Skeletal muscle tissue (tissue), 4 donors: Measurements from ENCODE around the gene CORO2A. TPM values are rescaled to one million over a fixed set of nuclear protein-coding genes. Genes with fewer than 3 reads are reported as not detected.
"Not testable (repeated sequence)": the region's sequence is repeated elsewhere in the genome, so short reads cannot be mapped to it uniquely, and the experiment has no call there.

Experiments
- H3K27ac ChIP-seq: one replicate; pipeline ENCODE4 v1.7.0; 2013; ENCODE audit warnings: mild to moderate bottlenecking, low read depth, low read length, inconsistent platforms
- H3K27me3 ChIP-seq, 3 donors: one replicate each; pipeline ENCODE4 v1.7.0; 2013; ENCODE audit warnings: low read length in 3 of 3; ENCODE audit not compliant: control insufficient read depth in 3 of 3, insufficient read depth in 3 of 3
- H3K36me3 ChIP-seq, 3 donors: one replicate each; pipeline ENCODE4 v1.7.0; 2013; ENCODE audit warnings: low read length in 3 of 3; ENCODE audit not compliant: control insufficient read depth in 3 of 3, insufficient read depth in 3 of 3
- H3K4me1 ChIP-seq, 3 donors: one replicate each; pipeline ENCODE4 v1.7.0; 2013; ENCODE audit warnings: low read length in 3 of 3, mild to moderate bottlenecking in 3 of 3; ENCODE audit not compliant: control insufficient read depth in 3 of 3, insufficient read depth in 3 of 3
- H3K4me3 ChIP-seq, 3 donors: one replicate each; pipeline ENCODE4 v1.7.0; 2013; ENCODE audit warnings: low read length in 3 of 3
- H3K9ac ChIP-seq, 3 donors: one replicate each; pipeline ENCODE4 v1.7.0; 2013; ENCODE audit warnings: low read length in 3 of 3, mild to moderate bottlenecking in 3 of 3, moderate library complexity in 2 of 3, low read depth in 1 of 3
- H3K9me3 ChIP-seq, 3 donors: one replicate each; pipeline ENCODE4 v1.7.0; 2013; ENCODE audit warnings: low read length in 3 of 3; ENCODE audit not compliant: control insufficient read depth in 3 of 3
- total RNA-seq: library from RNA; depleted of rRNA; stranded (reverse); fragments of >200 nt; gene quantifications from one replicate; pipeline ENCODE4 v1.2.3, GENCODE V29; 2014
- donor health status: Osteomylitis.

Gene CORO2A
- total RNA-seq, 1 donor from 2014 or later, result under 0.01 TPM

DNA sequence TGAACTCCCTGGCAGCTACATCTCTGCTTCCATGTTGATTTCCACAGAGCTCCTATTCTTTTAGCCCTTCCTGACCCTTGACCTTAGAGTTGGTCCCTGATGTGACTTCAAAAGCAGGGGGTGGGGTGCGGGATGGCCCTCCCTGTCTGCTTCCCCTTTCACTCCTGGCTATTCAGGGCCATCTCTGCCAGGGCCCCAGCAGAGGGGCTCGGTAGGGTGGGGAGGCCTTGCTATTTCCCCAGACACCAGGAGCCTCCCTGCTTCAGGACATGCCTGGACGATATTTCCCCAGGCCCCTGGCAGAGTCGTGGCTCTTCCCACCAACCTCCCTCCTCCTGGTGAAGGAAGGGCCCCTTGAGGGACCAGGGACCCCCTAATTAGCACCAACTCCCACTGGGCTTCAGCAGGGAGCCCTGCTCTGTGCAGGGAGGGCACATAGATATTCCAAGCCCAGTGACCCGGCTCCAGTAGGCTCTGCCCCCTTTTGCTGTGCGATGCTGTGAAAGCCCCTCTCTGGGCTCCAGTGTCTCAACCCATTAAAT, 17.3 kb downstream of the CORO2A start:
- H3K4me3 ChIP-seq, result no peak overlapping the region
- peaks cover 0 to 18% (median 15%) of the 10 kb centered on the region in 3 donors for H3K27me3 ChIP-seq
- no peak overlapping the region for H3K9ac ChIP-seq
- H3K36me3 ChIP-seq, result no peaks in the 10 kb centered on the region
- no peaks in the 10 kb centered on the region for H3K9me3 ChIP-seq
- H3K27ac ChIP-seq, result no peak overlapping the region
- H3K4me1 ChIP-seq, result no peaks in the 10 kb centered on the region

GRCh38 chr9:98174502-98174918, 17.9 kb downstream of the CORO2A start:
- H3K27ac ChIP-seq, H3K4me3 ChIP-seq, H3K9ac ChIP-seq, H3K9me3 ChIP-seq, H3K36me3 ChIP-seq, H3K4me1 ChIP-seq: not testable (repeated sequence)
- peaks cover 0 to 17% (median 13%) of the 10 kb centered on the region in 3 donors for H3K27me3 ChIP-seq

GRCh38 chr9:98173181-98173580, 19.3 kb downstream of the CORO2A start:
- Histone ChIP-seq H3K27me3 (peaks cover 0 to 14% (median 13%) of the 10 kb centered on the region in 3 donors), H3K36me3 (no peaks in the 10 kb centered on the region), H3K27ac (no peak overlapping the region), H3K9ac (no peak overlapping the region), H3K4me1 (no peaks in the 10 kb centered on the region), H3K9me3 (no peaks in the 10 kb centered on the region), H3K4me3 (no peak overlapping the region)

DNA sequence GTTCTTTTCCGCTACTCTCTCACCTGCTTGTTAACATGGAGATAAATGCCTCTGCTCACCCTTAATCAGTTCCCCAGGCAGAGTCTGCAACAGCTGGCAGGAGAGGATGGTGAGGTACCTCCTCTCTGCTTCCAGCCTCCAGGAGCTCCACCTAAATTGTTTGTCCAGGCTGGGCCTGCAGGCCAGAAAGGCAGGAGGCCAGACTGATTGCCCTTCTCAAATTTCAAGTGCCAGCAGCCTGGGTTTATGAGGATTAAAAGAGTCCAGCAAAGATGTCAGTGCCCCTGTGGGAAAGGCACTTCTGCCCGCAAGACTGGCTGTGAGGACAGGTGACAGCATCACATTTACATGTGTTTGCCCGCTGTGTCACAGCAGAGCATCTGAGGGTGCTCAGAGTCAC, 19.8 kb downstream of the CORO2A start:
- no peaks in the 10 kb centered on the region for H3K9me3 ChIP-seq
- no peaks in the 10 kb centered on the region for H3K4me1 ChIP-seq
- H3K27me3 ChIP-seq, result peaks cover 0 to 14% (median 13%) of the 10 kb centered on the region in 3 donors
- no peak overlapping the region for H3K4me3 ChIP-seq
- no peaks in the 10 kb centered on the region for H3K36me3 ChIP-seq
- no peak overlapping the region for H3K27ac ChIP-seq
- no peak overlapping the region for H3K9ac ChIP-seq

GRCh38 chr9:98171176-98171925, 21.1 kb downstream of the CORO2A start:
- H3K36me3 ChIP-seq, result no peaks in the 10 kb centered on the region
- H3K4me3 ChIP-seq, result no peak overlapping the region
- H3K27me3 ChIP-seq, result peaks cover 0 to 14% (median 13%) of the 10 kb centered on the region in 3 donors
- H3K4me1 ChIP-seq, result no peaks in the 10 kb centered on the region
- H3K9me3 ChIP-seq, result no peaks in the 10 kb centered on the region
- no peak overlapping the region for H3K27ac ChIP-seq
- no peak overlapping the region for H3K9ac ChIP-seq

DNA sequence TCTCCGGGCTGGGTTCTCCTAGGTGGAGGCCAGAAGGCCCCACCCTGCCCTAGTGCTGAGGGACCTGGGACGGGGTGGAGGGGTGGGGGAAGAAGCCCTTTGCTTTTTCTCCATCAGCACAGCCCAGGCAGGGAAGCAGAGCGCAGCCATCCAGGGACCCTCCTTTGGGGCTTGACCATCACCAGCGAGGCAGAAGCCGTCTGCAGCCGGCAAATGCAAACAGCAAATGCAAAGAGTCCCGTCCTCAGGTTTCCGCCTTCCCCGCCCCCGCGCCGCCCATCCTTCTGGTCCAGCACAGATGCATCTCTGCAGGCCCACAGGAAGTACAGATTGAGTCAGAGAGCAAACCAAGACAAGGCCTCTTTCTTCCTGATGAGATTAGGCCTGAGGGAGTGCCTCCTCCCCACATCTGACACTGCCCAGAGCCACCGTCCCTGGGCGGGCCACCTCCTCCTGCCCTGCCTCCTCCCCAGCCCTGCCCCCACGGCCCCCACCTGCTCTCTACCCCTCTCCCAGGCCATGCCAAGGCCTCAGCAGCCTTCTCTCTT, 23.4 kb downstream of the CORO2A start:
- Histone ChIP-seq H3K36me3 (no peaks in the 10 kb centered on the region), H3K4me1 (no peaks in the 10 kb centered on the region), H3K9me3 (no peaks in the 10 kb centered on the region), H3K9ac (no peak overlapping the region), H3K4me3 (no peak overlapping the region), H3K27me3 (peaks cover 0 to 13% (median 8%) of the 10 kb centered on the region in 3 donors), H3K27ac (no peak overlapping the region)

GRCh38 chr9:98168153-98168780, 24.2 kb downstream of the CORO2A start:
- Histone ChIP-seq H3K9ac (no peak overlapping the region), H3K27me3 (peaks cover 0 to 10% (median 8%) of the 10 kb centered on the region in 3 donors), H3K9me3 (no peaks in the 10 kb centered on the region), H3K4me1 (no peaks in the 10 kb centered on the region), H3K27ac (no peak overlapping the region), H3K4me3 (no peak overlapping the region), H3K36me3 (no peaks in the 10 kb centered on the region)

DNA sequence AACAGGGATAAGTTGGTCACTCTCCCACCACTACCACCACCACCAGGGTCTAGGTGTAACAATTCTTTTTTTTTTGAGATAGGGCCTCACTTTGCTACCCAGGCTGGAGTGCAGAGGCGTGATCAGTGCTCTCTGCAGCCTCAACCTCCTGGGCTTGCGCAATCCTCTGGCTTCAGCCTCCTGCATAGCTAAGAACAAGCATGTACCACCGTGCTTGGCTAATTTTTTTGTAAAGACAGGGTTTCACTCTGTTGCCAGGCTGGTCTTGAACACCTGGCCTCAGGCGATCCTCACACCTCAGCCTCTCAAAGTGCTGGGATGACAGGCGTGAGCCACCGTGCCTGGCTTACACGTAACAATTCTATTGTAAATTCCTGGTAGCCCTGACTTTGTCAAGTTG, 27.5 kb downstream of the CORO2A start:
- Histone ChIP-seq H3K9me3 (no peaks in the 10 kb centered on the region), H3K27ac (no peak overlapping the region), H3K9ac (no peak overlapping the region), H3K4me3 (no peak overlapping the region), H3K36me3 (no peaks in the 10 kb centered on the region), H3K27me3 (peaks cover 0 to 3% (median 0%) of the 10 kb centered on the region in 3 donors), H3K4me1 (no peaks in the 10 kb centered on the region)

GRCh38 chr9:98162613-98163012, 29.8 kb downstream of the CORO2A start:
- Histone ChIP-seq H3K9ac (no peak overlapping the region), H3K4me1 (no peaks in the 10 kb centered on the region), H3K4me3 (no peak overlapping the region), H3K27ac (no peak overlapping the region), H3K36me3 (no peaks in the 10 kb centered on the region), H3K27me3 (peaks cover 0 to 3% (median 0%) of the 10 kb centered on the region in 3 donors), H3K9me3 (no peaks in the 10 kb centered on the region)

- Histone ChIP-seq H3K9me3 (no peaks in the 10 kb centered on the region), H3K9ac (no peak overlapping the region), H3K27me3 (peaks cover 0 to 3% (median 0%) of the 10 kb centered on the region in 3 donors), H3K4me1 (no peaks in the 10 kb centered on the region), H3K27ac (no peak overlapping the region), H3K4me3 (no peak overlapping the region), H3K36me3 (no peaks in the 10 kb centered on the region)
Observed at GRCh38 chr9:98161851-98162250, 30.6 kb downstream of the CORO2A start.
